Heart left ventricle (tissue), 13 donors: ENCODE measurements around the gene AP1M2.

Experiments
- CTCF ChIP-seq, 12 donors: fragments of 200-600 bp; sonication (generic) in 4 of 12; IDR thresholded peaks; one replicate each; pipeline versions ENCODE4 v1.5.0 to v1.8.0; 2018 to 2022; ENCODE audit warnings: antibody characterized with exemption in 12 of 12, mild to moderate bottlenecking in 5 of 12
- POLR2A ChIP-seq, 2 donors: fragments of 450-650 bp; IDR thresholded peaks; one replicate each; pipeline ENCODE4 v1.6.1; 2017; ENCODE audit warnings: antibody characterized with exemption in 2 of 2, mild to moderate bottlenecking in 2 of 2, moderate library complexity in 2 of 2
- donor health status: ischemic (EF 13 %, LVEDD 7.1; RV severe dilation, severe dysfunction).
- donor health status: DM: no; HTN: yes; CAD: no.
- donor health status: DM: no; HTN: no; CAD: no.
- donor health status: ischemic (EF 25% LVEDD 6.9; RV normal size, moderate dysfunction).
- donor health status: ischemic (EF 25% LVEDD 5.7; RV mildly dilated, moderate dysfunction).
- donor health status: ischemic (EF 35%, LVEDD 5.7; RV mildly dilated, moderate dysfunction).
- donor health status: nonischemic (EF 11% LVEDD 7.7; RV severe dilation, severe dysfunction).
- donor health status: DM: yes; HTN: yes; CAD: no.
- donor health status: PGD.
- donor health status: ischemic (EF 29% LVEDD 5.4; RV normal size, mild dysfunction).
- donor health status: nonischemic (EF 23%, LVEDD 6.1; RV moderate dilation, normal function).

- TF ChIP-seq CTCF (IDR thresholded peaks at IDR 0.05) = no peak
- no peak for TF ChIP-seq POLR2A (IDR thresholded peaks at IDR 0.05)
These were observed 5.0 kb downstream of the AP1M2 start for GRCh38 chr19:10582091-10582490.
